Inflammatory macrophage treated with lipopolysaccharide for 4 hours (primary cell): Measurements from ENCODE around the gene MAD1L1.
A peak's percentile ranks its signal among the peaks of the same experiment; 100 is the strongest.
"Not testable (repeated sequence)": the region's sequence is repeated elsewhere in the genome, so short reads cannot be mapped to it uniquely, and the experiment has no call there.

Experiments used
- DNase-seq: peaks from one replicate; pipeline ENCODE4 v3.0.0-alpha.2; 2020

MAD1L1 gene

DNA sequence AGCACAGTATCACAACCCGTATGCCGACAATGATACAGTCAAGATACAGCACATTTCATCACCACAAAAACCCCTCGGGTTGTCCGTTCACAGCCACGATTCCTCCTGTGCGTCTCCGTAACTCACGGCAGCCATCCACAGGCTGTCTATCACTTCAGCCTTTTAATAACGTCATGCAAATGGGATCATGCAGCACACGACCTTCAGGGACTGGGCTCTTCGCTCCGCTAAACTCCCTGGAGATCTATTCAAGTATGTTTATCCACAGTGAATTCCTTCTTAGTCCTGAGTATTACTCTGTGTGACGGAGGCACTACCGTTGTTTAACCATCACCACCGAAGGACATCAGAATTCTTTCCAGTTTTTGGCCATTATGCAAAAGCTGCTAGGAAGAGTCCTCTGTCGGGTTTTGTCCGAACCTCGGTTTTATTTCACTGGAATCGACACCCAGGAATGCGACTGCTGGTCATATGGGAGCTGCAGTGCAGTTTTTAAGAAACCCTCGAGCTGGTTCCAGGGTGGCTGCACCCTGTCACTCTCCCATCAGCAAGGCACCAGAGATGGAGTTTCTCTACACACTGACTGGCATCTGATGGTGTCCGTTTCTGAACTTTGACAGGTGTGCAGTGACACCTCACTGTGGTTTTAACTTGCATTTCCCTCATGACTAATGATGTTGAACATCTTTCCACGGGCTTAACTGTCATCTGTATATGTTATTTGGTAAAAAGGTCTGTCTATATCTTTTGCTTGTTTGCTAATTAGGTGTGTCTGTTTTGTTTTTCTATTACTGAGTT is 193.6 kb downstream of the MAD1L1 start:
- DNase-seq, result no peak

DNA sequence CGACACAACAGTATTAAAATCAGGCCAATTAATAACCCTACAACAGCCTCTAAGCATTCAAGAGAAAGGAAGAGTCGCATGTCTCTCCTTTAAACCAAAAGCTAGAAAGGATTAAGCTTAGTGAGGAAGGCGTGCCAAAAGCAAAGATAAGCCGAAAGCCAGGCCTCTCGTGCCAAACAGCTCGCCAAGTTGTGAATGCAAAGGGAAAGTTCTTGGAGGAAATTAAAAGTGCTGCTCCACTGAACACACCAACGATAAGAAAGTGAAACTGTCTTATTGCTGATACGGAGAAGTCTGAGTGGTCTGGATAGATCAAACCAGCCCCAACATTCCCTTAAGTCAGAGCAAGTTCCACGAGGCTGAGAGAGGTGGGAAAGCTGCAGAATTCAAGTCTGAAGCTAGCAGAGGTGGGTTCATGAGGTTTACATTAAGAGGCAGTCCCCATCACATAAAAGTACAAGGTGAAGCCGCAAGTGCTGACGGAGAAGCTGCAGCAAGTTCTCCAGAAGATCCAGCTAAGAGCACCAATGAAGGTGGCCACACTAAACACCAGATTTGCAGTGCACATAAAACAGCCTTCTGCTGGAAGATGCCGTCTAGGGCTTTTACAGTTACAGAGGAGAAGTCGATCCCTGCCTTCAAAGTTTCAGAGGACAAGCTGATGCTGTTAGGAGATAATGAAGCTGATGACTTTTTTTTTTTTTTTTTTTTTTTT is 194.8 kb downstream of the MAD1L1 start:
- DNase-seq, result peak; percentile 54

DNA sequence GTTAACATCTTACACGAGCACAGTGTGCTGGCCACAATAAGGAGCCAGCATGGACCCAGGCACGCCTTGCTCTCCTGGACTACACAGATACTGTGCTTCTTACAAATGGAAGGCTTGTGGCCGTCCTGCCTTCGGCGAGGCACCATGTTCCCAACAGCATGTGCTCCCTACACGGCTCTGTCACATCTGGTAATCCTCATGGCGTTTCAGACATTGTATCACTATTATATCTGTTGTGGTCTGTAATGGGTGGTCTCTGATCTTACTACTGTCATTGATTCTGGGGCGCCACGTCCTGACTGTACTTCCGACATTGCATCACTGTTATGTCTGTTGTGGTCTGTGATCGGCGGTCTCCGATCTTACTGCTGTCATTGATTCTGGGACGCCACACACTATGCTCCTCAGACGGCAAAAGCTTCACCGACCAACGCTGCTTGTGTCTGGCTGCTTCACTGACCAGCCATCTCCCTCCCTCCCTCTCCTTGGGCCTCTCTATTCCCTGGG is 195.4 kb downstream of the MAD1L1 start:
- DNase-seq, result no peak

DNA sequence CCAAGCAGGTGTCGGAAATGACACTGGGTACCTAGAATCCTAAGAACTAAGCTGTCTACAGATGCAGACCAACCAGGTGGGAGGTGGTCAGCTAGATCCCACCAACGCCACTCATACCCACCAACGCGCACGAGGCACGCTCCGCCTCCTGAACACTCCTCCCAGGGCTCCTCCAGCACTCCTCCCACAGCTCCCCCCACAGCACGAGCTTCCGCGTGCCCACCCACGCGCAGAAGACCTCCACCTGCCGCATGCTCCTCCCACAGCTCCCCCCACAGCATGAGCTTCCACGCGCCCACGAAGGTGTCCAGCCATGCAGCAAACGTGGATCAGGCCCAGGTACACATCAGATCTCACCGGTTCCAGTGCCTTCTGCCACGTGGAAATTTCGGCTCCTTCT is 196.0 kb downstream of the MAD1L1 start:
- DNase-seq, result no peak

GRCh38 chr7:2036201-2036600 is 196.5 kb downstream of the MAD1L1 start:
- not testable (repeated sequence) for DNase-seq

GRCh38 chr7:2034291-2035201 is 198.2 kb downstream of the MAD1L1 start:
- DNase-seq, result no peak

GRCh38 chr7:2033586-2034135 is 199.1 kb downstream of the MAD1L1 start:
- no peak for DNase-seq

- no peak for DNase-seq
Observed at GRCh38 chr7:2032876-2033407, 199.8 kb downstream of the MAD1L1 start.

GRCh38 chr7:2032030-2032875 is 200.5 kb downstream of the MAD1L1 start:
- no peak for DNase-seq

DNA sequence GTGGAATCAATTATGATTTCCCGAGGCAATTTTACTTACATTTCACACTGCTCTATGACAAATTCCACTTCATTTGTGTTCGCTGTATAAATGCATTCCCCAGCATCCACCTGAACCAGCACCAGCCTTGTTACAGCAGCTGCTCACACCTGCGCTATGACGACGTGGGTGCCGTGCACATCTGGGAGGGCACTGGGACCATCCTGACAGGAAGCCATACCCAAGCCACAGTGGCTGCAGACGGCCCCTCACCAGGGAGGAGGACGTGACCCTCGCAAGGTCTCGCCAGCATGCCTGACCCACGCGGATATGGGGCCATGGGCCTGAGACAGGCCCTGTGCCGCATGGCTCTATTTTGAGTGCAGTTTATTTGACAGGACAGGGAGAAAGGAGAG is 201.3 kb downstream of the MAD1L1 start:
- DNase-seq, result no peak

DNA sequence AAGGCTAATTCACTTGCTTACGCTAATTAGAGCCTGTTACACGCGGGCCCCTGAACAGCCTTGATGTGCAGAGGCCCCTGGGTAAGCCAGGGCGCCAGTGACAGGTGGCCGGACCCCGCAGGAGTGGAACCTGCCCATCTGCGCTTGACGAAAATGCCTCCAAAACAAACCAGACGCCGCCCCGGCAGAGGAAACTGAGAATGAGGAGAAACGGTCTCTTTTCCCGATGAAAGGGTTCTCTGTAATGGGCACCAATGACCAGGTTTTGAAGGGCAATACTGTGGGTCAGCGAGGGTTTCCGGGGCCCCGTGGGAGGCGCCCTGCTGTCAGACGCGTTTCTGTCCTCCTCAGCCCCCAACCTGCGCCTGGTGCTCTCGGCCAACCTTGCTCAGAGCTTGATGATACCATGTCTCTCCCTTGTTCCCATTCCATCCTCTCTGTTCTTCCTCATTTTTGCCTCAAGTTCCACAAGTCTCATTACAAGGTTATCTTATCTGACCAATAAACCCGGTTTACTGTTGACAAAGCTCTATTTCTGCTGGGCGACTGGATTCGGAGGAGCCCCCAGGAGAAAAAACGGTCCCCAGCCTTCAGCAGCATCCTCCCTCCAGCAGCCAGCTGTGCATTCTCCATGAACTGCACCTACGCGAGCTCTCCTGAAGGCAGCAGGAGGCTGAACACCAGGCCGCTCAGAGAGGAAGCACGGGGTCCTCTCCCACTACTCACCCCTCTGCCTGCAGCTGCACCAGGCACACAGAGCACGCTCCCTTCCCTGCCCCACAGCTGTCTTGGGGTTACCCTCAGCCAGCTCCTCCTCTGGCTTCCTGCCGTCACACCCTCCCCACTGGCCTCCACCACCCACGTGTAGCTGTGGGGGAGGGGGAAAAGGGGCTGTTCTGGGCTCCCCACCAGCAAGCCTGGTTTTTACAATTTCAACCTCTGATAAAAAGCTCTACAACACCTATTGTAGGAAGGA is 202.0 kb downstream of the MAD1L1 start:
- no peak for DNase-seq

DNA sequence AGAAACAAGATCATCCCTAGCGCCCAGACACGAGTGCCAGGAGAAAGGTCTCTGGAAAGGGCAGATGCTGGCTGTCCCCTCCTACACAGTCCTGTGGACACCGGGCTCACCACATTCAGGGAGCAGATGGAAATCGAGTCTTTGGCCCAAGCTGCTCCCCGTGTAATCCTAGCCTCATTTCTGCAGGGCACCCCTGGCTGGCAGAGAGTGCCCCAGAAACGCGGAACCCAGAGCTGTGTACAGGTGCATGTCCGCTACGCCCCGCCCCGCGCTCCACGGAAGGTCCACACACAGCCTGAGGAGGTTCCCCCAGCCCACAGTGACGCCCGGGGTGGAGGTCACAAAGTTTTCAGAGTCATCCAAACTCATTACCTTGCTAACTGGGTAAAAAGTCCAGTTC is 202.8 kb downstream of the MAD1L1 start:
- DNase-seq, result no peak

- DNase-seq, result no peak
Observed at GRCh38 chr7:2029211-2029905, 203.4 kb downstream of the MAD1L1 start.

- DNase-seq, result no peak
Observed at GRCh38 chr7:2028733-2029132, 204.0 kb downstream of the MAD1L1 start.

GRCh38 chr7:2025188-2025587 is 207.6 kb downstream of the MAD1L1 start:
- DNase-seq, result no peak

- no peak for DNase-seq
Observed at GRCh38 chr7:2024567-2024918, 208.2 kb downstream of the MAD1L1 start.

GRCh38 chr7:2023877-2024566 is 208.7 kb downstream of the MAD1L1 start:
- DNase-seq, result peak; percentile 77

DNA sequence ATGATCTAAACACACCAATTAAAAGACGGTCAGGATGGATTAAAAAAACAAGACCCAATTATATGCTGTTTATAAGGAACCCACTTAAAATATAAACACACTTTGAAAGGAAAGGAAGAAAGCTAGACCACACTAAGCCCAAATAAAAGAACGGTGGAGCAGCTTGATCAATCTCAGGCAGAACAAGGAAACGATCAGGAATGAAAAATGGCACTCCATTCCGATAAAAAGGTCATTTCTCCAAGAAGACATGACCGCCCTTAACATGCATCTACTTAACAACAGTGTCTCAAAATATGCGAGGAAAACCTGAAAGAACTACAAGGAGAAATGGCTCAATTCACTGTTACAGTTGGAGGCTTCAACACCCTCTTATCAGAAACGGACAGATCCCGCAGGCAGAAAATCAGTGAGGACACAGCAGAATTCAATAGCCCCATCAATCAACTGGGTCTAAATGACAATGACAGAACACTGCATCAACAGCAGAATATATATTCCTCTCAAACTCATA is 210.0 kb downstream of the MAD1L1 start:
- DNase-seq, result no peak

DNA sequence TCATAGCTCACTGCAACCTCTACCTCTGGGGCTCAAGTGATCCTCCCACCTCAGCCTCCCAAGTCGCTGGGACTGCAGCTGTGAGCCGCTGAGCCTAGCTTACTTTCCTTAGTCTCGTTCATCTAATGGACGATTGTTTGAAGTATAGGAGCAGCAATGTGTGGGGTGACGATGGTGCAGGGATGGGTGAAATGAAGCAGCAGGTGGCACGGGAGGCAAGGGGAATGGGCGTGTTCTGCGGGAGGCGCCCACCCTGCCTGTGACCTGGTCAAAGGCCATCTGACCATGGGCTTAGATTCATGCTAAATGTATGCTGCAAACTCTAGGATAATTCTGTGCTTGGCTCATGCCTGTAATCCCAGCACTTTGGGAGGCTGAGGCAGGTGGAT is 210.7 kb downstream of the MAD1L1 start:
- no peak for DNase-seq
